Left renal pelvis (tissue), 4 donors: ENCODE data around the gene NPC2. TPM values are rescaled to one million over a fixed set of nuclear protein-coding genes. Genes with fewer than 3 reads are reported as not detected.

Source experiments
- DNase-seq, 4 donors: peaks; one replicate each; pipeline ENCODE4 v3.0.0-alpha.2; 2013; ENCODE audit warnings: low read depth in 4 of 4, low spot score in 3 of 4
- polyA plus RNA-seq, 4 donors: library from polyadenylated mRNA; unstranded; fragments of 120-200 nt; gene quantifications; one replicate each; pipeline ENCODE4 v1.2.1, GENCODE V29; 2013; ENCODE audit not compliant: insufficient read length in 4 of 4

The NPC2 gene
- polyA plus RNA-seq, 4 donors = 228 to 346 (median 322) TPM

- no peak for DNase-seq
These were observed 28.7 kb upstream of the NPC2 start for GRCh38 chr14:74521756-74522155.

GRCh38 chr14:74519316-74520074, 26.4 kb upstream of the NPC2 start:
- no peak for DNase-seq

GRCh38 chr14:74518221-74518620, 25.1 kb upstream of the NPC2 start:
- no peak for DNase-seq

DNA sequence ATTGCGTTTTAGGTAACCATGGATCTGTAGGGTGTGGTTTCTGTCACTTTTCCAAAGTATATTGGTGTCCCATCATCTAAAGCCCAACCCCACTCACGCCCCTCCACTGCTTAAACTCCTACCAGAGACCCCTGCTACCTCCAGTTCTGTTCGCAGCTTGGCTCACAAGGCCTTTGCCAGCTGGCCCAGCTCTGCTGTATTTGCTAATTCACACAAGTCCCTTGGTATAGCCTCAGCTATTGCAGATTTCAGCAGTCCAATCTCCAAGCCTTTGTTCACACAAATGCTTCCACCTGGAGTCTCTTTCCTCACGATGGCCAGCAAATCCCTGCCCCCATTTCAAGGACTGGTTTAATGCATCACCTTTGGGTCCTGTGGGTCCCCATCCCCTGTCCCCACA, 24.6 kb upstream of the NPC2 start:
- DNase-seq = no peak

- DNase-seq = no peak
These were observed 23.5 kb upstream of the NPC2 start for GRCh38 chr14:74516451-74517160.

DNA sequence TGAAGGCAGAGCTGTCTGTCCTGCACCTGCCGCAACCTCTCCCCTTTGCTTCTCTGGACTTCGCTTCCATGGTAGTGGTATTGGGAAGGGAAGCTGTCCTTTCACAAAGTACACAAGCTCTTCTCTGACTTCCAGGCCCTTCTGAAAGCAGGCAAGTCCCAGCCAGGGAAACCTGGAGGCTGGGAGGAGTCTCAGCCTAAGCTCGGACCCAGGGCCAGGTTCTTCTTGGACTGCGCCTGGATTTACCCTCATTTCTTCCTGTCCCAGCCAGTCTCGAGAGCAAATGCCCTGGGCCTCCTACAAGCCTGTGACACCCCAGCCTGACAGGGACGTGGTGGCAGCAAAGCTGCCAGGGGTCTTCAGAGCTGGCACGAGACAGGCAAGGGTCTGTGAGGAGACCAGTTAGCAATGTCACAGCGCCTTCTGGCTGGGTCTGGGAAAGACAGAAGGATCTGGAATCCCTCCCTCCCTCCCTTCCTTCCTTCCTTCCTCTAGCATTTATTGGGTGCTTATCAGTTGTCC, 22.8 kb upstream of the NPC2 start:
- DNase-seq = no peak

GRCh38 chr14:74514471-74514941, 21.4 kb upstream of the NPC2 start:
- DNase-seq = no peak

- no peak for DNase-seq
These were observed 19.1 kb upstream of the NPC2 start for GRCh38 chr14:74511966-74512830.

DNA sequence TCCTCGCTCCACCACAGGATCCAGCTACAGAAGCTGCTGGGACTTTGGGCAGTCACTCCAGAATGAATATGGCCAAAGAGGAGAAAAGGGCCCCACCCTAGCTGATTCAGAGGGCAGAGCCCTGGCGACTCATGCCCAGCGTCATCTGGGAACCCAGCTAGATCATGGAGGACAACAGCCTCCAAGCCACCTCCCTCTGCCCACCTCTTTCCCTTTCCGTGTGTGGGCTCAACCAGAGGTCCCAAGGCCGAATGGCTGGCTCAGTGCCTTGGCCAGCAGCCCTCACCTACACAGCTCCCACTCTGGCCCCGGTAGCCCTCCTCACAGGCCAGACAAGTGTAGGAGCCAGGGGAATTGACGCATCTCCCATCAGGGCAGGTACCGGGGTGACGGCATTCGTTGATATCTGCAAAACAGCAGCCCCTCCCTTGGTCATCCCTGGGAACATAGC, 17.9 kb upstream of the NPC2 start:
- no peak for DNase-seq

DNA sequence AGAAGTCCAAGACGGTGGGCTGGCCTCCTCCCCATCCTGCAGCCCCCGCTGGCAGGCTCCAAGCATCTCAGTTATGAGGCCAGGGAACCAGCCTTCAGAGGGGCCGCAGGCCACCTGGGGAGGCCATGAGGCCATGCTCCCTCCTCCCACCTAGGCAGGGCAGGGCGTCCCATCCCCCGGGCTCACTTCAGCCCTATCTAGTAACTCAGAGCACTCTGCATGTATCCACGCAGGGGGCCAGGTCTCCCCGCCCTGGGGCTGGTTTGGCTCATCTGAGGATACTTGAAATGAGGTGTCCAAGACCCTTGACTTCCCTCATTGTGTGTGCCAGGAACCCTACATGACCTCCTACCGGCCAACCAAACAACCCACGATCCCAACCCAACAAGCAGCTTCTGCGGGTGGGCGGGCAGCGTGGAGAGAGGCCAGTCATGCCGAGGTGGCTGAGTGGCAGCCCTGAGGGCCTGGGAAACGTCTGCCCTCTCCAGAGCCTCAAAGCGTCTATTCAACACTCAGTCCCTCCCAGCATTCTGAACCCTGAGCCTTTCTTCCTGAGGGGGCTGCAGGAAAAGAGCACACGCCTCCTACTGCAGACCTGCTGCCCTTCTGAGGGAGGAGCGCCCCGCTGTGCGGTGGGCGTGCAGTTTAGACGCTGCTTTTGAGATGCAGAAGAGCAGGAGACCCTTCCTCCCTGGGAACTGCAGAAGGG, 17.3 kb upstream of the NPC2 start:
- no peak for DNase-seq

- DNase-seq = no peak
These were observed 16.6 kb upstream of the NPC2 start for GRCh38 chr14:74509587-74510222.

- no peak for DNase-seq
These were observed 15.8 kb upstream of the NPC2 start for GRCh38 chr14:74508844-74509428.

GRCh38 chr14:74508292-74508731, 15.2 kb upstream of the NPC2 start:
- no peak for DNase-seq

DNA sequence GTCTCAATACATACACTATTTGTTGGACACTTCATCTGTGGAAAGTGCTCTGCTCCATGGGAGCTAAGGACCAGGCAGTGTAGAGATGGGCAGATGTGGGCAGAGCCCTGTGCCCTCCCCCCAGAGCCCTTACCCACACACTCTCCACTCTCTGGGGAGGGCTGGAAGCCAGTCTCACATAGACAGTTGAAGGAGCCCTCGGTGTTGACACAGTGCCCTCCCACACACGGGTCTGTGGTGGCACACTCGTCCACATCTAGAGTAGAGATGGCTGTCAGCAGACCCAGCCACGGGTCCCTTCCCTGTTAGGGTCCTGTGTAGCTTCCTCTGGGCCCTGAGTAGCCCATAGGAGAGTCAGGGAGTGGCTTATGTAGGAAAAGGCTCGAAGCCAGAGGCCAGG, 14.7 kb upstream of the NPC2 start:
- DNase-seq = no peak

GRCh38 chr14:74507085-74507484, 14.0 kb upstream of the NPC2 start:
- DNase-seq = no peak

DNA sequence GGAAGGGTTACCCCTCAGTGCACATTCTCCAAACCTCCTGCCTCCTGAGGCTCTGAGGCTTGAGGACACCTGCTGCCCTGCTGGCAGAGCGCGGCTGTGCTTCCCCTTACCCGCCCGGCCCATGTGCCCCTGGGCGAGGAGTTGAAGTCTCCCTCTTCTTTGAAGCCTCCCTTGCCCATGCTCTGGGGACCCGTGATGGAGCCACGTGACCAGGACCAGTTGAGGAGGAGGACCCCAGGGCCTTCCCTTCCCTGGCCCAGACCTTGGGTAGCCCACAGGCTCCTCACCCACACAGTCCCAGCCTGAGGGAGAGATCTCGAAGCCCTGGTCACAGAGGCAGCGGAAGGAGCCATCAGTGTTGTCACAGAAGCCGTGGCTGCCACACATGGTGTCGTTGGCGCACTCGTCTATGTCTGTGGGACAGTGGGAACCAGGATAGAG, 13.3 kb upstream of the NPC2 start:
- DNase-seq = no peak

GRCh38 chr14:74505831-74506230, 12.7 kb upstream of the NPC2 start:
- no peak for DNase-seq

GRCh38 chr14:74504874-74505720, 12.0 kb upstream of the NPC2 start:
- no peak for DNase-seq
